T-helper 17 cell (primary cell): ENCODE data around the gene CNDP2. TPM values are rescaled to one million over a fixed set of nuclear protein-coding genes. Genes with fewer than 3 reads are reported as not detected.
"Not testable (repeated sequence)": the region's sequence is repeated elsewhere in the genome, so short reads cannot be mapped to it uniquely, and the experiment has no call there.

ENCODE experiments used
- ATAC-seq: fragments of 150-1000 bp; cut with Tn5 transposase; 2 replicates; pipeline ENCODE4 v1.10.0; 2021; ENCODE audit warnings: mild to moderate bottlenecking, moderate library complexity
- DNase-seq, 3 donors: peaks; one replicate each; pipeline versions ENCODE4 v3.0.0 to v3.0.0-alpha.2; 2020 to 2021
- H3K9me3 ChIP-seq: one replicate; pipeline ENCODE4 v1.7.0; 2013; ENCODE audit warnings: low read length, mild to moderate bottlenecking; ENCODE audit not compliant: control insufficient read depth, poor library complexity, severe bottlenecking
- H3K27ac Mint-ChIP-seq: one replicate; pipeline ENCODE4 v1.8.0; 2022; ENCODE audit warnings: mild to moderate bottlenecking, moderate library complexity, mixed read lengths
- H3K27me3 Mint-ChIP-seq: one replicate; pipeline ENCODE4 v1.8.0; 2022; ENCODE audit warnings: mixed read lengths
- H3K36me3 Mint-ChIP-seq: one replicate; pipeline ENCODE4 v1.8.0; 2022; ENCODE audit warnings: low read depth, mixed read lengths
- H3K4me1 Mint-ChIP-seq: one replicate; pipeline ENCODE4 v1.8.0; 2022; ENCODE audit warnings: mild to moderate bottlenecking, mixed read lengths
- H3K4me3 Mint-ChIP-seq: one replicate; pipeline ENCODE4 v1.8.0; 2022; ENCODE audit warnings: mild to moderate bottlenecking, moderate library complexity, mixed read lengths
- total RNA-seq, 4 donors: library from RNA in 2 of 4; stranded (reverse) in 2 of 4; gene quantifications; one replicate each; pipeline ENCODE4 v1.2.3 and lab custom pipeline; 2022 to 2026

The CNDP2 gene
- total RNA-seq, 2 donors from 2014 or later, result 99.6 to 105 TPM

GRCh38 chr18:74519320-74520095, 23.3 kb downstream of the CNDP2 start:
- Mint-ChIP-seq H3K27ac (no peak overlapping the region), H3K4me1 (peaks cover 3% of the 10 kb centered on the region), H3K36me3 (peaks cover 6% of the 10 kb centered on the region), H3K4me3 (no peak overlapping the region), H3K27me3 (no peaks in the 10 kb centered on the region)
- H3K9me3 ChIP-seq, result no peaks in the 10 kb centered on the region
- DNase-seq (no peak), ATAC-seq (no peak)

GRCh38 chr18:74520096-74520833, 24.1 kb downstream of the CNDP2 start:
- peaks cover 6% of the 10 kb centered on the region for H3K36me3 Mint-ChIP-seq
- no peaks in the 10 kb centered on the region for H3K9me3 ChIP-seq
- H3K4me1 Mint-ChIP-seq, result no peaks in the 10 kb centered on the region
- ATAC-seq, result no peak
- H3K27ac Mint-ChIP-seq, result no peak overlapping the region
- DNase-seq, result no peak
- no peaks in the 10 kb centered on the region for H3K27me3 Mint-ChIP-seq
- no peak overlapping the region for H3K4me3 Mint-ChIP-seq

GRCh38 chr18:74521068-74521725, 25.0 kb downstream of the CNDP2 start:
- H3K4me3 Mint-ChIP-seq, result no peak overlapping the region
- peaks cover 6% of the 10 kb centered on the region for H3K36me3 Mint-ChIP-seq
- ATAC-seq, result no peak
- no peaks in the 10 kb centered on the region for H3K9me3 ChIP-seq
- no peaks in the 10 kb centered on the region for H3K4me1 Mint-ChIP-seq
- H3K27me3 Mint-ChIP-seq, result no peaks in the 10 kb centered on the region
- peak overlapping the region; percentile 74 for H3K27ac Mint-ChIP-seq
- DNase-seq, result no peak

- peaks cover 3% of the 10 kb centered on the region for H3K36me3 Mint-ChIP-seq
- no peaks in the 10 kb centered on the region for H3K27me3 Mint-ChIP-seq
Measured at GRCh38 chr18:74522635-74523548, 26.7 kb downstream of the CNDP2 start.

GRCh38 chr18:74524097-74524496, 27.9 kb downstream of the CNDP2 start:
- ATAC-seq, result no peak
- DNase-seq, result no peak
- H3K4me1 Mint-ChIP-seq, result no peaks in the 10 kb centered on the region
- no peaks in the 10 kb centered on the region for H3K27me3 Mint-ChIP-seq
- peaks cover 3% of the 10 kb centered on the region for H3K36me3 Mint-ChIP-seq
- no peak overlapping the region for H3K4me3 Mint-ChIP-seq
- no peaks in the 10 kb centered on the region for H3K9me3 ChIP-seq
- H3K27ac Mint-ChIP-seq, result no peak overlapping the region

More at GRCh38 chr18:74522635-74523548, 26.7 kb downstream of the CNDP2 start:
- Mint-ChIP-seq H3K4me3 (no peak overlapping the region), H3K4me1 (no peaks in the 10 kb centered on the region), H3K27ac (no peak overlapping the region)
- H3K9me3 ChIP-seq, result no peaks in the 10 kb centered on the region
- ATAC-seq (no peak), DNase-seq (no peak)

GRCh38 chr18:74524915-74525314, 28.8 kb downstream of the CNDP2 start:
- ATAC-seq, H3K36me3 Mint-ChIP-seq, H3K4me1 Mint-ChIP-seq, H3K9me3 ChIP-seq, DNase-seq, H3K27ac Mint-ChIP-seq, H3K4me3 Mint-ChIP-seq, H3K27me3 Mint-ChIP-seq: not testable (repeated sequence)

GRCh38 chr18:74525741-74526140, 29.6 kb downstream of the CNDP2 start:
- peaks cover 6% of the 10 kb centered on the region for H3K27me3 Mint-ChIP-seq
- DNase-seq (no peak), ATAC-seq (no peak)
- no peaks in the 10 kb centered on the region for H3K9me3 ChIP-seq
- H3K4me1 Mint-ChIP-seq, result peaks cover 2% of the 10 kb centered on the region
- peaks cover 5% of the 10 kb centered on the region for H3K36me3 Mint-ChIP-seq
- H3K27ac Mint-ChIP-seq, result no peak overlapping the region
- no peak overlapping the region for H3K4me3 Mint-ChIP-seq

GRCh38 chr18:74526488-74526887, 30.3 kb downstream of the CNDP2 start:
- Mint-ChIP-seq H3K27me3 (peaks cover 12% of the 10 kb centered on the region), H3K4me1 (peaks cover 2% of the 10 kb centered on the region), H3K36me3 (peaks cover 5% of the 10 kb centered on the region), H3K4me3 (no peak overlapping the region), H3K27ac (no peak overlapping the region)
- ATAC-seq (no peak), DNase-seq (no peak)
- H3K9me3 ChIP-seq, result no peaks in the 10 kb centered on the region

GRCh38 chr18:74528478-74528877, 32.3 kb downstream of the CNDP2 start:
- DNase-seq (no peak), ATAC-seq (no peak)
- no peak overlapping the region for H3K27ac Mint-ChIP-seq
- peaks cover 2% of the 10 kb centered on the region for H3K4me1 Mint-ChIP-seq
- peaks cover 22% of the 10 kb centered on the region for H3K27me3 Mint-ChIP-seq
- no peak overlapping the region for H3K4me3 Mint-ChIP-seq
- H3K36me3 Mint-ChIP-seq, result peaks cover 5% of the 10 kb centered on the region
- no peaks in the 10 kb centered on the region for H3K9me3 ChIP-seq

- ATAC-seq (no peak), DNase-seq (no peak)
- no peak overlapping the region for H3K27ac Mint-ChIP-seq
- H3K4me3 Mint-ChIP-seq, result no peak overlapping the region
- H3K36me3 Mint-ChIP-seq, result peaks cover 5% of the 10 kb centered on the region
- H3K9me3 ChIP-seq, result no peaks in the 10 kb centered on the region
- H3K4me1 Mint-ChIP-seq, result peaks cover 2% of the 10 kb centered on the region
- peaks cover 22% of the 10 kb centered on the region for H3K27me3 Mint-ChIP-seq
Measured at GRCh38 chr18:74528913-74529312, 32.8 kb downstream of the CNDP2 start.

- ATAC-seq (no peak), DNase-seq (no peak)
- no peaks in the 10 kb centered on the region for H3K9me3 ChIP-seq
- Mint-ChIP-seq H3K4me1 (peaks cover 2% of the 10 kb centered on the region), H3K36me3 (peaks cover 4% of the 10 kb centered on the region), H3K27me3 (peaks cover 22% of the 10 kb centered on the region), H3K4me3 (no peak overlapping the region), H3K27ac (no peak overlapping the region)
Measured at GRCh38 chr18:74529378-74529777, 33.2 kb downstream of the CNDP2 start.

- Mint-ChIP-seq H3K4me1 (peaks cover 2% of the 10 kb centered on the region), H3K4me3 (no peak overlapping the region), H3K27me3 (peaks cover 22% of the 10 kb centered on the region), H3K27ac (no peak overlapping the region), H3K36me3 (peaks cover 3% of the 10 kb centered on the region)
- ATAC-seq (no peak), DNase-seq (no peak)
- no peaks in the 10 kb centered on the region for H3K9me3 ChIP-seq
Measured at GRCh38 chr18:74529811-74530583, 33.8 kb downstream of the CNDP2 start.
